H9 (cell line): ENCODE results near the gene DCST2. TPM values are rescaled to one million over a fixed set of nuclear protein-coding genes. Genes with fewer than 3 reads are reported as not detected.
A peak's percentile ranks its signal among the peaks of the same experiment; 100 is the strongest.

Experiments used
- DNase-seq: peaks from one replicate; pipeline ENCODE4 v3.0.0-alpha.2; 2017
- H2AFZ ChIP-seq: one replicate; pipeline ENCODE4 v1.6.1; 2013; ENCODE audit warnings: mild to moderate bottlenecking, low read length, control low read depth, moderate library complexity
- H2AK5ac ChIP-seq: 2 replicates; pipeline ENCODE4 v1.6.1; 2013; ENCODE audit warnings: low read length, control low read depth, mixed read lengths; ENCODE audit not compliant: insufficient read length
- H2BK120ac ChIP-seq: one replicate; pipeline ENCODE4 v1.6.1; 2013; ENCODE audit warnings: low read depth, mild to moderate bottlenecking, low read length, control low read depth, inconsistent platforms; ENCODE audit not compliant: poor library complexity, severe bottlenecking
- H2BK12ac ChIP-seq: 2 replicates; pipeline ENCODE4 v1.6.1; 2013; ENCODE audit warnings: low read length, control low read depth, mixed read lengths, low read depth; ENCODE audit not compliant: insufficient read length
- H2BK15ac ChIP-seq: 2 replicates; pipeline ENCODE4 v1.6.1; 2013; ENCODE audit warnings: low read depth, low read length, control low read depth
- H2BK20ac ChIP-seq: one replicate; pipeline ENCODE4 v1.6.1; 2013; ENCODE audit warnings: low read depth, mild to moderate bottlenecking, low read length, control low read depth, inconsistent platforms; ENCODE audit not compliant: poor library complexity, severe bottlenecking
- H2BK5ac ChIP-seq: 2 replicates; pipeline ENCODE4 v1.6.1; 2013; ENCODE audit warnings: low read length, control low read depth, mixed read lengths; ENCODE audit not compliant: insufficient read length
- H3K14ac ChIP-seq: 2 replicates; pipeline ENCODE4 v1.6.1; 2013; ENCODE audit warnings: low read length, control low read depth; ENCODE audit not compliant: insufficient read depth
- H3K18ac ChIP-seq: 2 replicates; pipeline ENCODE4 v1.6.1; 2013; ENCODE audit warnings: low read depth, mild to moderate bottlenecking, mixed read lengths, low read length, control low read depth; ENCODE audit not compliant: insufficient read length
- H3K23ac ChIP-seq: 2 replicates; pipeline ENCODE4 v1.6.1; 2013; ENCODE audit warnings: low read length, control low read depth, mixed read lengths, low read depth; ENCODE audit not compliant: insufficient read length
- H3K23me2 ChIP-seq: 2 replicates; pipeline ENCODE4 v1.6.1; 2013; ENCODE audit warnings: low read depth, mild to moderate bottlenecking, mixed read lengths, low read length, control low read depth; ENCODE audit not compliant: insufficient read length, poor library complexity, severe bottlenecking
- H3K27ac ChIP-seq: 2 replicates; pipeline ENCODE4 v1.5.1; 2013; ENCODE audit warnings: low read length, control low read depth, mixed read lengths, low read depth; ENCODE audit not compliant: insufficient read length
- H3K27me3 ChIP-seq: 2 replicates; pipeline ENCODE4 v1.6.1; 2013; ENCODE audit warnings: low read length, control low read depth, inconsistent platforms; ENCODE audit not compliant: insufficient read depth
- H3K4ac ChIP-seq: 2 replicates; pipeline ENCODE4 v1.6.1; 2013; ENCODE audit warnings: low read depth, mild to moderate bottlenecking, control low read depth, inconsistent platforms, low read length, moderate library complexity
- H3K4me1 ChIP-seq: 2 replicates; pipeline ENCODE4 v1.6.1; 2013; ENCODE audit warnings: low read length, control low read depth, inconsistent platforms; ENCODE audit not compliant: insufficient read depth
- H3K4me2 ChIP-seq: 2 replicates; pipeline ENCODE4 v1.6.1; 2013; ENCODE audit warnings: low read length, control low read depth, mixed read lengths; ENCODE audit not compliant: insufficient read length, insufficient read depth
- H3K56ac ChIP-seq: 2 replicates; pipeline ENCODE4 v1.6.1; 2013; ENCODE audit warnings: low read depth, mild to moderate bottlenecking, mixed read lengths, low read length, control low read depth; ENCODE audit not compliant: insufficient read length
- H3K79me1 ChIP-seq: 2 replicates; pipeline ENCODE4 v1.6.1; 2013; ENCODE audit warnings: low read depth, mild to moderate bottlenecking, moderate library complexity, low read length, control low read depth, inconsistent platforms; ENCODE audit not compliant: insufficient read depth, poor library complexity, severe bottlenecking
- H3K79me2 ChIP-seq: 2 replicates; pipeline ENCODE4 v1.6.1; 2013; ENCODE audit warnings: low read length, control low read depth, inconsistent platforms; ENCODE audit not compliant: insufficient read depth
- H3K9ac ChIP-seq: 2 replicates; pipeline ENCODE4 v1.6.1; 2013; ENCODE audit warnings: low read length, control low read depth, mixed read lengths; ENCODE audit not compliant: insufficient read length; ENCODE audit errors: extremely low read depth
- H3K9me3 ChIP-seq: one replicate; pipeline ENCODE4 v1.6.1; 2013; ENCODE audit warnings: low read depth, low read length, inconsistent platforms; ENCODE audit not compliant: control insufficient read depth
- H3T11ph ChIP-seq: one replicate; pipeline ENCODE4 v1.6.1; 2013; ENCODE audit warnings: mild to moderate bottlenecking, low read length, control low read depth, inconsistent platforms
- H4K20me1 ChIP-seq: one replicate; pipeline ENCODE4 v1.6.1; 2013; ENCODE audit not compliant: control insufficient read depth, insufficient read length, insufficient read depth
- H4K5ac ChIP-seq: 2 replicates; pipeline ENCODE4 v1.6.1; 2013; ENCODE audit warnings: low read depth, mild to moderate bottlenecking, mixed read lengths, low read length, control low read depth; ENCODE audit not compliant: insufficient read length
- H4K8ac ChIP-seq: replicated peaks from 2 replicates; pipeline ENCODE4 v1.6.1; 2013; ENCODE audit warnings: low read length, control low read depth, mixed read lengths, low read depth; ENCODE audit not compliant: insufficient read length
- H4K91ac ChIP-seq: 2 replicates; pipeline ENCODE4 v1.6.1; 2013; ENCODE audit warnings: low read depth, mild to moderate bottlenecking, moderate library complexity, mixed read lengths, low read length, control low read depth; ENCODE audit not compliant: insufficient read length
- H3K27ac Mint-ChIP-seq, 3 experiments: 2 replicates in 2 of 3; 3 replicates in 1 of 3; pipeline ENCODE4 v1.8.0; 2020 to 2021; ENCODE audit warnings: mixed read lengths in 3 of 3, mild to moderate bottlenecking in 1 of 3, moderate library complexity in 1 of 3
- H3K27me3 Mint-ChIP-seq: 2 replicates; pipeline ENCODE4 v1.8.0; 2021; ENCODE audit warnings: low read depth, mild to moderate bottlenecking, moderate library complexity, mixed read lengths
- H3K36me3 Mint-ChIP-seq, 3 experiments: 2 replicates in 2 of 3; 3 replicates in 1 of 3; pipeline ENCODE4 v1.8.0; 2020 to 2021; ENCODE audit warnings: low read depth in 3 of 3, mixed read lengths in 3 of 3; ENCODE audit not compliant: insufficient read depth in 1 of 3
- H3K4me1 Mint-ChIP-seq, 2 experiments: 2 replicates each; pipeline ENCODE4 v1.8.0; 2020; ENCODE audit warnings: mixed read lengths in 2 of 2
- H3K4me3 Mint-ChIP-seq, 2 experiments: 2 replicates in 1 of 2; 3 replicates in 1 of 2; pipeline ENCODE4 v1.8.0; 2020 to 2021; ENCODE audit warnings: mild to moderate bottlenecking in 2 of 2, mixed read lengths in 2 of 2, moderate library complexity in 1 of 2
- H3K9me3 Mint-ChIP-seq, 2 experiments: 2 replicates in 1 of 2; 3 replicates in 1 of 2; pipeline ENCODE4 v1.8.0; 2020; ENCODE audit warnings: mild to moderate bottlenecking in 2 of 2, mixed read lengths in 2 of 2, moderate library complexity in 1 of 2
- WGBS: extraction: QIAGEN DNeasy Blood & Tissue Kit; methylation state at CpG from one replicate; pipeline ENCODE4 v1.1.7; 2013; ENCODE audit warnings: missing lambda C conversion rate, low lambda C conversion rate, mixed read lengths; ENCODE audit not compliant: insufficient read length; ENCODE audit errors: extremely low coverage; 5-methylcytosine and 5-hydroxymethylcytosine counted together
- total RNA-seq: library from RNA; stranded (reverse); gene quantifications from 2 replicates; pipeline ENCODE4 v1.2.1, GENCODE V29; 2021
- TF ChIP-seq, protein P1 (sequence below): fragments of 200-600 bp; sonication (generic); conservative IDR thresholded peaks from 3 replicates; pipeline ENCODE4 v1.8.0; 2021; ENCODE audit warnings: antibody characterized with exemption, mild to moderate bottlenecking

The DCST2 gene
- total RNA-seq, 1 experiment from 2014 or later = 0.35 TPM

DNA sequence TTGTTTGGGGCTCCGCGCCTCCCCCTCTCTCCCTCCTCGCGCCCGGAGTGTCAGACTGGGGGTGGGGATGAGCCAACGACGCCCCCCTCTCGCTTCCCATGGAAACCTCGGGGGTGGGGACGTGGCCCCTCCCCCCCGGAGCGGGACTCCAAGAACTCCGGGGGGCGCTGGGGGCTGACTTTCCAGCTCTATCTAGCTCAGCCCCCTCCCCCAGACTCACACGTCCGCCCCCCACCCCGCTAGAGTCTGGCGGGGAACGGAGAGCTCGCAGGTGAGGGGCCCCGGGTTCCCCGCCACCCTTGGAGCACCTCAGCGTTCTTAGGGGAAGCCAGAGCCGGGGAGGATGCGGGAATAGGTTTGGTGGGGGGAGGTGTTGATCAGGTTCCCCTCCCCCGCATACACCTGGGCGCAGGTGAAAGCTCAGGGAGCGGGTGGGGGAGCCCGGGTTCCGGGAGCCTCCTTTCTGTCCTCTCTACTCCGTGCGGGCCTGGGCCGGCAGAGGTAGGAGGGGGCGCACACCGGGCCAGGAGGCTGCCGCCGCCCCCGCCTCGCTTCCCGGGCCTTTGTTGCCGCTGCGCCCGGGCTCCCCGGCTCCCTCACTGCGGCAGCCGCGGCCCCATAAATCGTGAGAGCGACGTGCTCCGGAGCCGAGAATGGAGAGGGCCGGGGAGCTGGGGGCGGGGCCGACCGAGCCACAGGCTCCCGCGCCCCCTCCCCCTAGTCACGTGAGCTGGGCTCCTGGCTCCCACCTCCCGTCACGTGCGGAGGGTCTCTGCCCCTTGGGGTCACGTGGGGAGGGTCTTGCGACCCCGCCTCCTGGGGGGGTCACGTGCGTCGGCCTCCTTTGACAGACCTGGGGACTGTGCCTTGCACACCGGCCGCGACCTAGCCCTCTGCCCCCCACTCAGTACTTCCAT is 47.0 kb upstream of the DCST2 start:
- H3K23ac ChIP-seq = no peak overlapping the region
- H3K27me3 ChIP-seq = peaks cover 51% of the 10 kb centered on the region
- no peak overlapping the region for H2AK5ac ChIP-seq
- H2AFZ ChIP-seq = no peak overlapping the region
- H2BK5ac ChIP-seq = no peak overlapping the region
- peaks cover 83% of the 10 kb centered on the region for H3K27me3 Mint-ChIP-seq
- no peak overlapping the region for H3T11ph ChIP-seq
- H2BK20ac ChIP-seq = no peak overlapping the region
- no peak overlapping the region for H3K9ac ChIP-seq
- H3K79me1 ChIP-seq = no peaks in the 10 kb centered on the region
- no peak overlapping the region for H4K91ac ChIP-seq
- no peaks in the 10 kb centered on the region for H3K36me3 Mint-ChIP-seq
- no peak overlapping the region for H3K4ac ChIP-seq
- no peak overlapping the region for H3K27ac ChIP-seq
- no peak overlapping the region for H3K18ac ChIP-seq
- no peaks in the 10 kb centered on the region for H3K79me2 ChIP-seq
- no peak overlapping the region for H3K27ac Mint-ChIP-seq
- H4K20me1 ChIP-seq = no peaks in the 10 kb centered on the region
- no peak overlapping the region for H4K8ac ChIP-seq
- WGBS = no CpG with 5 or more reads among the region's 71 CpGs
- H2BK15ac ChIP-seq = no peak overlapping the region
- H3K9me3 ChIP-seq = no peaks in the 10 kb centered on the region
- H3K4me1 ChIP-seq = no peaks in the 10 kb centered on the region
- H3K4me2 ChIP-seq = peak overlapping the region; percentile 79
- TF ChIP-seq, protein P1, sequence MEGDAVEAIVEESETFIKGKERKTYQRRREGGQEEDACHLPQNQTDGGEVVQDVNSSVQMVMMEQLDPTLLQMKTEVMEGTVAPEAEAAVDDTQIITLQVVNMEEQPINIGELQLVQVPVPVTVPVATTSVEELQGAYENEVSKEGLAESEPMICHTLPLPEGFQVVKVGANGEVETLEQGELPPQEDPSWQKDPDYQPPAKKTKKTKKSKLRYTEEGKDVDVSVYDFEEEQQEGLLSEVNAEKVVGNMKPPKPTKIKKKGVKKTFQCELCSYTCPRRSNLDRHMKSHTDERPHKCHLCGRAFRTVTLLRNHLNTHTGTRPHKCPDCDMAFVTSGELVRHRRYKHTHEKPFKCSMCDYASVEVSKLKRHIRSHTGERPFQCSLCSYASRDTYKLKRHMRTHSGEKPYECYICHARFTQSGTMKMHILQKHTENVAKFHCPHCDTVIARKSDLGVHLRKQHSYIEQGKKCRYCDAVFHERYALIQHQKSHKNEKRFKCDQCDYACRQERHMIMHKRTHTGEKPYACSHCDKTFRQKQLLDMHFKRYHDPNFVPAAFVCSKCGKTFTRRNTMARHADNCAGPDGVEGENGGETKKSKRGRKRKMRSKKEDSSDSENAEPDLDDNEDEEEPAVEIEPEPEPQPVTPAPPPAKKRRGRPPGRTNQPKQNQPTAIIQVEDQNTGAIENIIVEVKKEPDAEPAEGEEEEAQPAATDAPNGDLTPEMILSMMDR = no peak
- H2BK120ac ChIP-seq = no peak overlapping the region
- no peak overlapping the region for H4K5ac ChIP-seq
- no peak overlapping the region for H3K56ac ChIP-seq
- H3K23me2 ChIP-seq = peaks cover 23% of the 10 kb centered on the region
- H2BK12ac ChIP-seq = no peak overlapping the region
- H3K9me3 Mint-ChIP-seq = peaks cover 0 to 6% of the 10 kb centered on the region in 2 experiments; a peak in 2 of 5 replicates
- H3K4me1 Mint-ChIP-seq = peaks cover 32 to 52% of the 10 kb centered on the region in 2 experiments
- no peak overlapping the region; the same call in 1 of the 2 replicates for H3K14ac ChIP-seq
- peak overlapping the region; percentile 55 to 76 for H3K4me3 Mint-ChIP-seq
- peak; percentile 93 for DNase-seq
